UCSD-AML1 (cell line): ENCODE results near the gene DBNL.
"Not testable (repeated sequence)": the region's sequence is repeated elsewhere in the genome, so short reads cannot be mapped to it uniquely, and the experiment has no call there.

Experiments used
- DNase-seq: peaks from one replicate; lab custom pipeline; 2025; ENCODE audit not compliant: unreplicated experiment; lab: John Stamatoyannopoulos, UW

Gene DBNL

DNA sequence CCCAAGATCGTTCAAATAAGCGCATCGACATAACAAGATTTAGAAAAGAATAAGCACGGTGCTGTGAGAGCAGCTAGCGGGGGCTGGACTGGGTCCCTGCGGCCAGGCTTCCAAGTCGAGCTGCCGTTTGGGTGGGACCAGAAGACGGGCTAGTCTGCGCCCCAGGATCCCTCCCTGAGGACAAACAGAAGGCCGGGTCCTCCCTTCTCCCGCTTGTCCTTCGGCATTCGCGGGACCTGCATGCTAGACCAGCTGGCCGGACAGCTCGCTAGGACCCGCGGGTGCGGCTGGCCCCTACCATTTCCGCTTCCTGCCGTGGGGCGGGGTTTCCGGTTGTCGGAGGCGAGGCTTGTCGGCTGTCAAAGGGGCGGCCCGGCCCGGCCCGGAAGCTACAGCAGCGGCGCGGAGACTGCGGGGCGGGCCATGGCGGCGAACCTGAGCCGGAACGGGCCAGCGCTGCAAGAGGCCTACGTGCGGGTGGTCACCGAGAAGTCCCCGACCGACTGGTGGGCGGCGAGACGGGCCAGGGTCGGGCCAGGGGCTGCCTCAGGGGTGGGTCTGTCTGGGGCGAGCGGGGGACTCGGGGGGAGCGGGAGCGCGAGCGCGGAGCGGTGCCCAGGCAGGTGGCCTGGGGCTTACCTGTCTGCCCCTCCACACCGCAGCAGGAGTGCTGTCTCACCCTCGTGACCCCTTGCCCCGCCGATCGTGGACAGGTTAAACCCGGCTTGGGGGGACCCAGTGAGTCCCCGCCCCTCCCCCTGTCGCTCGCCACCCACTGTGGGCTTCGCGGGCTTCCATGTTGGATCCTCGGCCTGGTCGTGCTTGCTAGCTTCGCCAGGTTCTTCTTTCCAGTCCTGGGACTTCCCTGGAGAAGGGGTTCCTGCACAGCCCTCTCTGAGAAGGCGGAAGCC is at the start of gene DBNL:
DBNL (plus strand) TSS at position 388 of the 911 bp plus-strand sequence; CDS start at position 424, 36 bp downstream.
- peak; percentile 84 for DNase-seq

DNA sequence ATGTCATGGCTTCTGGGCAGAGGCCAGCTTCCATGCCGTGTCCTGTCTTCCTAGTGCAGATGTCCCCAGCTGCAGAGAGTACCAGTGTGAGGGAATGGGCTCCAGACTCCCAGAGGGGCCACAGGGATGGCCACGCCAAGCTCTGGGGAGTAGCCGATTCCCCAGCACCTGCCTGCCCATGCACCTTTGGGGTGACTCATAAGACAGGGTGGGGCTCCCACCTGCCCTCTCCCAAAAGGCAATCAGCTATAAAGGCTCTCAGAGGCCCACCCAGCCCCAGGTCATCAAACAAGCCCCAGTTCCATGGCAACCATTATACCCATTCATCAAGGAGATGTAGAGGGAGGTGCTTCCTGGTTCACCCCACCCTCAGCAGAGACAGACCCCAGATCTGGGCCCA is 47.0 kb upstream of the DBNL start, which contains the start of gene SPDYE1:
SPDYE1 (plus strand) TSS at position 366 of the 400 bp plus-strand sequence. CDS start 2,053 bp downstream, outside the sequence.
- DNase-seq, result not testable (repeated sequence)

DNA sequence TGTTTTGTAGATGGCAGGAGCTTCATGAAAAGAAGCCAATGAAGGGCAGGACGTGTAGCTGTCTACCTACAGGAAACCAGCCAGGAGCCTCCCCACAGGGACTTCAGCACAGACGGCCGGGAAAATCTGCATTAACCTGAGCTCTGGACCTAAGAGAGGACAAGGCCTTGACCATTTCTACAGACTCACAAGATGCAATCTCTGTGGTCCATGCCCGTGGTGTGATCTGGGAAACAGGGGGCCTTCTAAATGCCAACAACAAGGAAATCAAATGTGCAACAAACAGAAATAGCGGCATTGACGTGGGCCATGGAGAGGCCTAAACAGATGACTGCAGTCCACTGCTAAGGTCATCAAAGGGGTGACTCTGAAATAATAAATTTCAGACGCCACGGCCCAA is 32.4 kb upstream of the DBNL start:
- not testable (repeated sequence) for DNase-seq

DNA sequence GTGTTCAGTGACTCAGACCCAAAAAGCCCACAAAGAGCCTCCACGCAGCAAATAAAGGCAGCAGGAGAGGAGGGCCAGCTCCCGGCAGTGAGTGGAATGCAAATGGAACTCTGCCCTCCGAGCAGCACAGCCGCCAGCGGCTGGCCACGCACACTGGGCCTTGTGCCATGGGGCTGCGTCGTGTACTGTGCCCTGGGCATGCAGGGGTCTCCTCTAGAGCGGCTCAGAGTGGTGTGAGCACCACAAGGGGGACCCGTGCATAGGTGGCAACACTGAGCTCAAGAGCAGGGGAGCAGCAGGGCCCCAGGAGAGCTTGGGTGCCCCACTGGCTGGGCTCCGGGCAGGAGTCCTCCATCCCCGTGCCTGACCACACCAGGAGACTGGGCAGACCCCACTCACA is 29.4 kb upstream of the DBNL start:
- DNase-seq, result not testable (repeated sequence)

DNA sequence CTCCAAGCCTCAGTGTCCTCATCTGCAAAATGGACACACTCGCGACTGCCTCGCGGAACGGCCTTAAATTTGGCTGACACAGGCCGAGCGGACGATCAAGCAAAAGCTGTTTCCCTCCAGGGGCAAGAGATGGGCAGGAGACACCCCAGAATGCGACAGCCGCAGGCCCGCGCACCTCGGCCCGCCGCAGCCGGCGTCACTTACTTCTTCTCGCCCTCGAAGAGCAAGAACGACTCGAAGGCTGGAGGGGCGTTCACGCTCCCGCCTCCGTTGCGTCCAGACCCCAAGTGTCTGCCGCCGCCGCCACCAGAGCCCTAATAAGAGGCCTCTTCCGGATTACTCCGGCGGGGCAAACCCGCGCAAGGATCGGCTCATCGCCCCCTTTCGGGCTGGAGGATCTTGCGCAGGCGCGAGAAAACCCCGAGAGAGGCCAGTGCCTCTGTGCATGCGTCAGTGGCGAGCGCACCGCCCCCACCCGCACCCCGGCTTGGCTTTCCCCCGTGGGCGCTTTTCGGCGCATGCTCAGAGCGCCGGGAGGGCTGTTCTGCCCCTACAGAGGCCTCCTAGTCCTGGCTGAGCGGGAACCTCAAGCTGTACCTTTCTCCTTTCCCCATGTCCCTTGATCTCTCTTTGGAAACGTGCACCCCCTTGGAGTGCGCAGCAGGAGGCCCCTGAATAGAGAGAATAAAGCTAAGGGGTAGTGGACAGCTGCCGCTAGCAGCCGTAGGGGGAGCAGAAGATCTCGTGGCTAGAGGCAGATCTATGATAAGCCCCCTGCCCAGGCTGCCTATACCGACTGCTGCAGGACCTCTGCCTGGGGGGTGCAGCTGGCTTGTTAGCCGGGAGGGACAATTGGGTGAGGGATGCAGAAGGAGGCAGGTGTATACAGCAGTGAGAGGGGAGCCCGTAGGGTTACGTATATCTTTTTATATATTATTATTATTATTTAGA is 25.4 kb upstream of the DBNL start:
- DNase-seq, result peak; percentile 91

DNA sequence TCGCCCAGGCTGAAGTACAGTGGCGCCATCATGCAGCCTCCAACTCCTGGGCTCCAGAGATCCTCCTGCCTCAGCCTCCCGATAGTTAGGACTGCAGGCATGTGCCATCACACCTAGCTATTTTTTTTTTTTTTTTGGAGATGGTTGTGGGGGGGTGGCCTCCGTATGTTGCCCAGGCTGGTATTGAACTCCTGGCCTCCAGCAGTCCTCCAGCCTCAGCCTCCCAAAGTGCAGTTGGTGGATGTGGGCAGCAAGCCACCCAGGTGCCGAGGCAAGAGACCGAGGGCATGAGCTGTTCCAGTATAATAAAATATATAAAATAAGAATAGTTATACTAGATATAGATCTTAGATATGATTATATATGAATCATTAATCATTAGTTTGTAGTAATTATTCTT is 24.7 kb upstream of the DBNL start:
- not testable (repeated sequence) for DNase-seq

DNA sequence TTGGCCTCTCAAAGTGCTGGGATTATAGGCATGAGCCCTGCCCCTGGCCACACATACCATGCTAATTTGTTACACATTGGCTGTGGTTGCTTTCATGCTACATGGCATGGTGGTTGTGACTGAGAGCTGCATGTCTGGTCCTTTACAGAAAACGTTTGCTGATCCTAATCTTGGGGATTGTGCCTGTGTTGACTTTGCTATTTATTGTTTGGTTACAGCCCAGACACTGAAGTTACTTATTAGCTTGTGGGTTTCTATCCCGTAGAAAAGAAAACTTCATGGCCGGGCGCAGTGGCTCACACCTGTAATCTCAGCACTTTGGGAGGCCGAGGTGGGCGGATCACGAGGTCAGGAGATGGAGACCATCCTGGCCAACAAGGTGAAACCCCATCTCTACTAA is 22.4 kb upstream of the DBNL start:
- DNase-seq, result not testable (repeated sequence)

DNA sequence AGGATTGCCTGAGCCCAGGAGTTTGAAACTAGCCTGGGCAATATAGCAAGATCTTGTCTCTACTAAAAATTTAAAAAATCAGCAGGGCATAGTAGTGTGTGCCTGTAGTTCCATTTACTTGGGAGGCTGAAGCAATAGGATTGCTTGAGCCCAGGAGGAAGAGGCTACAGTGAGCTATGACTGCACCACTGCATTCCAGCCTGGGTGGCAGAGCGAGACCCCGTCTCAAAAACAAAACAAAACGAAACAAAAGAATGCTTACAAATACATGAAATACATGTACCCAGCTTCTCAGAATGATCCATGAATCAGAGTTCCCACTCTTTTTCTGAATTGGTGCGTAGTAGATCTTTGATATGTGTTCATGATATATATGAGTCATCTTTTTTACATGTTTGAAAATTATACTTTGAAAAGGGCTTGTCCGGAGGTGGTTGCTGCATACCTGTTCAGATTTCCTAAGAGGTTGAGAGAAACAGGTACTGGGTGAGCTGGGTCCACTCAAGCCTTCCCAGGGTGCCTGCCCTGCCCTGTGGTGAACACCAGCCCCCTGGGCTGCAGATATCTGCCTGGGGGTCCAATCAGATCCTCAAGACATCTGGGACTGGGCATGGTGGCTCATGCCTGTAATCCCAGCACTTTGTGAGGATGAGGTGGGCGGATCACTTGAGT is 21.6 kb upstream of the DBNL start:
- not testable (repeated sequence) for DNase-seq

DNA sequence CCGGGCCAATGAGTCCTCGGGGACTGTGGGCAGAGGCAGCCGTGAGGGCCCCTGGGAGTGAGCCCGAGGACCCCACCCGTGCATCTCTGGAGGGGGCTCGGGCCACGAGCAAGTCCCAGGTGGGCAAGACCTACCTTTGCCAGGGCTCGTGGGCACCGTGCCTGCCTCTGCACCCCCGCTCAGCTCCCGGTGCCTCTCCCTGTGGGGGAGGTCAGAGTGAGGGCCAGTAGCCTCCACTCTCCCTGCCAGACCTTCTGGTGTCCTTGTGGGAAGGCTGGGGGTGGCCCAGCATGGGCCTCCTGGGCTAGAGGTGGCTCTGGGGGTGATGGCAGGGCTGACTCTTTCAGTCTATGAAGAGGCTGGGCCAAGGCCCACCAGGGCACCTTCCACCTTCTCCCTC is 15.1 kb upstream of the DBNL start:
- not testable (repeated sequence) for DNase-seq

DNA sequence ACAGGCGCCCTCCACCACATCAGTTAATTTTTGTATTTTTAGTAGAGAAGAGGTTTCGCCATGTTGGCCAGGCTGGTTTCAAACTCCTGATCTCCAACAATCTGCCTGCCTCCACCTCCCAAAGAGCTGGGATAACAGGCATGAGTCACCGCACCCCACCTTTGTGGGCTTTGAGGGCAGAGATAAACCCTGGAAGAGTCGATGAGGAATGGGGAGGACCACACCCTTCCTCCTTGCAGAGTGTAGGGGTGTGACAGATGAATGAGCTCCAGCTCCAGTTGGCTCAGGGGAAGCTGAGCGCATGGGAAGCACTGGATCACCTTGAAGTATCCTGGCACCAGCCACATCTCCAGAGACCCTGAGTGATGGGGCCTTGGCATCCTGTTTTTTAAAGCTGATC is 14.5 kb upstream of the DBNL start:
- DNase-seq, result not testable (repeated sequence)

DNA sequence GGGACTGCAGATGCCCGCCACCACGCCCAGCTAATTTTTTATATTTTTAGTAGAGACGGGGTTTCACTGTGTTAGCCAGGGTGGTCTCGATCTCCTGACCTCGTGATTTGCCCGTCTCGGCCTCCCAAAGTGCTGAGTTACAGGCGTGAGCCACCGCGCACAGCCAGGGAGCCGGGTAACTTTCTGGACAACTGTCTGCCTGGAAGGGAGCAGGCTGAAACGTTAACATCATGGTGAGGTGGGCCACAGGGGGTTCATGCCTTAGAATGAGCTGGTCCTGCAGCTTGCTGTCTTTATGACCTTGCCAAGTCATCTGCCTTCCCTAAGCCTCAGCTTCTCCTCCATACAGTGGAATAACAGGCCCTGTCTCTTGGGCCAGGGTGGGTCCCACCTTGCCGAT is 13.2 kb upstream of the DBNL start:
- not testable (repeated sequence) for DNase-seq

DNA sequence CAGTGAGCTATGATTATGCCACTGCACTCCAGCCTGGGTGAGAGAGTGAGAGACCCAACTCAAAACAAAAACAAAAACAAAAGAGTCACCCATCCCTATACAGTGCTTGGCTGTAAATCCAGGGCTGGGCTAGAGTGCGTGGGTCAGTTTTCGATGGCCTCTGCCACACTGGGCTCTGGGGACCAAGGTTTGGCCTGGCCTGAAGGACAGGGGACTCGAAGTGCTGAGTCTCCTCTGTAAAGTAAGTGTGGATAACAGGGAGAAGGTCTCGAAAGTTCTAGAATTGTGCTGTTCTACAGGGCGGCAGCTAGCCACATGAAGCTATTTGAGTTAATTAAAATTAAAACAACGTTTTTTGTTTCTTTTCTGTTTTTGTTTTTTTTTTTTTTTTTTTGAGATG is 12.5 kb upstream of the DBNL start:
- DNase-seq, result not testable (repeated sequence)

DNA sequence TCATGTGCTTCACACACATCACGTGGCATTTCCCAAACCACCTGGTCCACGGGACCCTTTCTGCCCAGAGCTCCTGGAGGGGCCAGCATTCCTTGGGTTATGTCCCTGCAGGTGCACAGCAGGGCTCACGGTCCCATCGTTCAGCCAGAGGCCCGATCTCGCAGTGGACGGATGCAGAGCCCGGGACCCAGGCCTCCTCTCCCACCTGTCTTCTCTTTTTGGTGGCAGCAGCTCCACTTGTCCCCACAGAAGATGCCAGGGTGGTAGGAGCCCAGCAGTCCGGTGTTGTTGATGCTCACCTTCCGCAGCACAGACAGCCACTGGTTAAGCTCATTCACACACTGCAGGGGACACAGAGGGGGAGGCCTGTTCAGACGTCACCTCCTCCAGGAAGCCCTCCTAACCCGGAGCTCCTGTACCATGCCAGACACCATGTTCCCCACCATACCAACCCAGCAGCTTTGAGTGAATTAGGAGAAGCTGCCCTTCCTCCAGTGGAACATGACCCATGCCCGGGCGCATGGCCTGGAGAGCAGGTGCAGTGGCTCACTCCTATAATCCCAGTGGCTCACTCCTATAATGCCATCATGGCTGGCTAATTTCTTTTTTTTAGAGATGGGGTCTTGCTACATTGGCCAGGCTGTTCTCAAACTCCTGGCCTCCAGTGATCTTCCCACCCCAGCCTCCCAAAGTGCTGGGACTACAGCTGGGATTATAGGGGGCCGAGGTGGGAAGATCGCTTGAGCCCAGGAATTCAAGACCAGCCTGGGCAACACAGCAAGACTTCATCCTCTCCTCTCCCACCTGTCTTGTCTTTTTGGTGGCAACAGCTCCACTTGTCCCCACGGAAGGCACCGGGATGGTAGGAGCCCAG is 10.3 kb upstream of the DBNL start:
- DNase-seq, result not testable (repeated sequence)

DNA sequence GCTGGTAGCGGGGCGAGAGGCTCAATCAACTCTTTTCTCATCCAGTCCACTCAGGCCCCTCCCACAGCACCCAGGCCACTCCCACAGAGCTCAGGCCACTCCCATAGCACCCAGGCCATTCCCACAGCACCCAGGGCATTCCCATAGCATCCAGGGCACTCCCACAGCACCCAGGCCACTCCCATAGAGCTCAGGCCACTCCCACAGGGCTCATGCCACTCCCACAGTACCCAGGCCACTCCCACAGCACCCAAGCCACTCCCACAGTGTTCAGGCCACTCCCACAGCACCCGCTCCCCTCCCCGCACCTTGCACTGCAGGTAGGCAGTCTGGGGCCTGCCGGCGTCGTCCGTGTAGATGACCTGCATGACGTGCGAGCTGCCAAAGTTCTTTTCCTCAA is 8.1 kb upstream of the DBNL start:
- DNase-seq, result peak; percentile 9

DNA sequence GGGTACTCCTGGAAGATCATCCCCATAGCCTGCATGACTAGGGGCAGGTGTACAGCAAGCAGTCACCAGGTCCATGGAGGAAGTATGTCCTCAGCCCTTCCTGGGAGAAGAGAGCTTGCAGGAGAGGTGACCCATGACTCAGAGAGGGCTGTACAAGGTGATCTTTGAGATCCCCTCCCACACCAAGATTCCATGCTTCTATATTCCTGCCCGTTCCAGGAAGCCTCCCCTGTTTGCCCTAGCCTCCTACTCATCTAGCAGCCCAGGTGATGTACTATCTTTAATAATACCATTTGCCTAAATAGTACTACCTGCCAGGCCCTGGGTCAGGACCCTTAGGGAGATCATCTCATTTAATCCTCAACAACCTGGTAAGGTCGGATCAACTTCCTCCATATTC is 6.6 kb upstream of the DBNL start:
- not testable (repeated sequence) for DNase-seq

DNA sequence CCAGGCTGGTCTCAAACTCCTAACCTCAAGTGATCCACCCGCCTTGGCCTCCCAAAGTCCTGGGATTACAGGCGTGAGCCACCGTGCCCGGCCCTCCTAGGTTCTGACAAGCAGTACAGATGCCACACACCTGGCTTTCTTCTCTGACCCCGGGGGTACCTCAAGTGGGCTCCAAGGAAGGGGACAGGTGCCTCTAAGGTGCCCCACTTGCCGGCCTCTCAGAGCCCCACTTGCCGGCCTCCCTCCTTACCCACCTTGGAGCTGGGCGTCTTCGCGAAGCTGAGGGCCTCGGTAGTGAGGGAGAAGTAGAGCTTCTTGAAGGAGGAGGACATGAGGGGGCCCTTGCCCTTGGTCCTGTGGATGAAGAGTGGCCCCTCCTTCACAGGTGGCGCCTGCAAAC is 5.9 kb upstream of the DBNL start:
- DNase-seq, result not testable (repeated sequence)

DNA sequence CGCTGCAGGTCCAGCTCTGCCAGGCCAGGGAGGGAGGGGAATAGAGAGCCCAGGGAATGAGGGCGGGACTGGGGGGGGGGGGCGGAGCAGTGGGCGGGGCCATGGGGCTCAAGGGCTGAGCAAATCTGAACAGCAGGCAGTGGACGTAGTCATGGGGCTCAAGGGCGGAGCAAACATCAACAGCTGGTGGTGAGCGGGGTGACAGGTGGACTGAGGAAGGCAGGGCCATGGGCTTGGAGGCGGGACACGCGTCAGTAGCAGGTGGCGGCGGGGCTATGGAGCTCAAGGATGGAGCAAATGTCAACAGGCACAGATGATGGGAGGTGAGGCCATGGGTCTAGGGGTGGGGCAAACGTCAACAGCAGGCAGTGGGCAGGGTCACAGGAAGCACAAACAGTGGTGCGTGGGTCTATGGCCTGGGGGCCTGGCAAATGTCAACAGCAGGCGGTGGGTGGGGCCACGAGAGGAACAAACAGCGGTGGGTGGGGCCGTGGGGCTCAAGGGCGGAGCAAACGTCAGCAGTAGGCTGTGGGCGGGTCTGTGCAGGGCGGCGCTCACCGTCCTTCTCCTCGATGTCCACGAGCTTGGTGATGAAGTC is 5.4 kb upstream of the DBNL start:
- not testable (repeated sequence) for DNase-seq

DNA sequence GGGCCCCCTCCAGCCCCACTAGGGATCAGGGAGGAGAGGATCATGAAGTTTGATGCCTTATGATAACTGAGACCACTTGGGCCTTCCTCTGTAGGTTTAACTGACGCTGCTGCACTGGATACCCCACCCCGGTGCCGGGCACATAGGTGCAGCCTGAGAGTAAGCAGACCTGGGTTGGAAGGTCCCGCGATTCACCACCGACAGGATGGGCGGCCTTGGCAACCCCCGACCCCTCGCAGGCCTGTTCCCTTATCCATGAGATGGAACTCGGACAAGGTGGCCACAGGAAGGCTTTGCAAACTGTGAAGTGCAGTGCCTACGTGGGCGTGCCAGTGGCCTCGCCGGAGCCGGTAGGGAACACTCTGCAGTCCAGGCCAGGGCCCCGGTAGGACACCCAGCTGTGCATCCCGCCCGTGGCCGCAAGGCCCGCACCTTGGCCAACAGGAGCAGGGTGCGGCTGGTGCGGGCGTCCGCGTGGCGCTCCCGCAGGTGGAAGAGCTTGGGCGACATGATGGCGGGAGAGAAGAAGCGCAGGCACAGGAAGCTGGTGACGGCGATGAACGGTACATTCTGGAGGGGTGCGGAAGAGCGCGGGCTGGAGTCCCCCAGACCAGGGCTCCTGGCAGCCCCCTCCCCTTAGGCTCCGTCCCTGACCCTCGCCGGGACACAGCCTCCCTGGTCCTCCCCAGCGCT is 4.6 kb upstream of the DBNL start:
- DNase-seq, result not testable (repeated sequence)

DNA sequence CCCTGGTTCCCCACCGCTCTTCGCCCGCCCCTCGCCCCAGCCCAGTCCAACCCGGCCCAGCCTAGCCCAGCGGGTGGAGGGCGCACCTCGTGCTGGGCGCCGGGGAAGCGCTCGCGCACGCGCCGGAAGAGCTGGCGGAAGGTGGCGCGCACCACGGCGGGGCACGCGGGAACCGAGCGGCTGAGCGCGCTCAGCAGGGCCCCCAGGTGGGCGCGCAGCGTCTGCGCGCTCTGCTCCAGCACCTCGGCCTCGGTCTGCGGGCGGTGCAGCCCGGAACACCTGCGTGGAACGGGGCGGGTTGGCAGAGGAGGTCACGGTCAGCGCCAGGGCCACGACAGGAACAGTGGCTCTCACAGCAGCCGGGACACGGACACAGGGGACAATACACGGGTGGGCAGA is 4.0 kb upstream of the DBNL start:
- DNase-seq, result not testable (repeated sequence)
